ENCODE measurements around the gene SHH. TPM values are rescaled to one million over a fixed set of nuclear protein-coding genes. Genes with fewer than 3 reads are reported as not detected.
"Not testable (repeated sequence)": the region's sequence is repeated elsewhere in the genome, so short reads cannot be mapped to it uniquely, and the experiment has no call there.

SHH gene
- total RNA-seq, 6 donors from 2014 or later: 6.1 to 9.6 (median 6.2) TPM

GRCh38 chr7:155818820-155819168, 6.5 kb upstream of the SHH start:
- no peak overlapping the region for H3K27ac ChIP-seq
- H3K4me3 ChIP-seq: no peak overlapping the region
- DNase-seq: no peak
- peaks cover 0 to 4% (median 0%) of the 10 kb centered on the region in 4 donors for H3K4me1 ChIP-seq
- H3K27me3 ChIP-seq: peaks cover 0 to 9% (median 2%) of the 10 kb centered on the region in 4 donors
- no peak for ATAC-seq (ENCODE audit: low FRiP score in 2 of 2)
- peaks cover 0 to 6% (median 2%) of the 10 kb centered on the region in 4 donors for H3K9me3 ChIP-seq
- 78 to 80% methylated on average over 5 to 6 of the region's 6 CpGs for WGBS, 2 donors
- TF ChIP-seq CTCF (IDR thresholded peaks at IDR 0.05): no peak
- no peak for TF ChIP-seq EP300 (IDR thresholded peaks at IDR 0.05)
- no peak for TF ChIP-seq POLR2AphosphoS5 (IDR thresholded peaks at IDR 0.05)
- no peak for TF ChIP-seq POLR2A (IDR thresholded peaks at IDR 0.05)
- H3K36me3 ChIP-seq: no peaks in the 10 kb centered on the region

- H3K4me3 ChIP-seq: no peak overlapping the region
- no peak overlapping the region for H3K27ac ChIP-seq
- ATAC-seq (ENCODE audit: low FRiP score in 2 of 2) (no peak), DNase-seq (peak in 1 of 2 donors; percentile 67)
- peaks cover 0 to 4% (median 0%) of the 10 kb centered on the region in 4 donors for H3K4me1 ChIP-seq
- peaks cover 0 to 9% (median 2%) of the 10 kb centered on the region in 4 donors for H3K27me3 ChIP-seq
- H3K9me3 ChIP-seq: peaks cover 0 to 6% (median 2%) of the 10 kb centered on the region in 4 donors
- 70 to 71% methylated on average over 9 to 21 of the region's 21 CpGs for WGBS, 2 donors
- H3K36me3 ChIP-seq: no peaks in the 10 kb centered on the region
- no peak for TF ChIP-seq POLR2A (IDR thresholded peaks at IDR 0.05)
- TF ChIP-seq POLR2AphosphoS5 (IDR thresholded peaks at IDR 0.05): no peak
- no peak for TF ChIP-seq EP300 (IDR thresholded peaks at IDR 0.05)
- TF ChIP-seq CTCF (IDR thresholded peaks at IDR 0.05): no peak
Observed at GRCh38 chr7:155818154-155818819, 6.0 kb upstream of the SHH start.

GRCh38 chr7:155817515-155817914, 5.3 kb upstream of the SHH start:
- H3K27me3 ChIP-seq; H3K4me1 ChIP-seq; H3K36me3 ChIP-seq; H3K9me3 ChIP-seq; DNase-seq; H3K4me3 ChIP-seq; H3K27ac ChIP-seq; ATAC-seq (ENCODE audit: low FRiP score in 2 of 2): not testable (repeated sequence)
- WGBS, 2 donors: 50% methylated on average over 2 of the region's 4 CpGs; no CpG with 5 or more reads in 1 of the 2 donors

GRCh38 chr7:155816996-155817395, 4.7 kb upstream of the SHH start:
- ATAC-seq (ENCODE audit: low FRiP score in 2 of 2) (no peak), DNase-seq (peak in 1 of 2 donors; percentile 74)
- Histone ChIP-seq H3K36me3 (no peaks in the 10 kb centered on the region), H3K9me3 (peaks cover 0 to 6% (median 2%) of the 10 kb centered on the region in 4 donors), H3K27me3 (peaks cover 0 to 9% (median 2%) of the 10 kb centered on the region in 4 donors), H3K4me3 (no peak overlapping the region), H3K4me1 (peaks cover 0 to 9% (median 4%) of the 10 kb centered on the region in 4 donors), H3K27ac (no peak overlapping the region)
- WGBS, 2 donors: 90 to 92% methylated on average over 7 to 16 of the region's 16 CpGs
- TF ChIP-seq EP300 (IDR thresholded peaks at IDR 0.05) (no peak), POLR2A (IDR thresholded peaks at IDR 0.05) (no peak), POLR2AphosphoS5 (IDR thresholded peaks at IDR 0.05) (no peak), CTCF (IDR thresholded peaks at IDR 0.05) (no peak)

GRCh38 chr7:155816192-155816508, 3.9 kb upstream of the SHH start:
- ATAC-seq (ENCODE audit: low FRiP score in 2 of 2): no peak
- Histone ChIP-seq H3K27ac (no peak overlapping the region), H3K9me3 (peaks cover 0 to 6% (median 2%) of the 10 kb centered on the region in 4 donors), H3K27me3 (peaks cover 0 to 11% (median 4%) of the 10 kb centered on the region in 4 donors), H3K4me3 (no peak overlapping the region), H3K36me3 (no peaks in the 10 kb centered on the region), H3K4me1 (peaks cover 0 to 18% (median 10%) of the 10 kb centered on the region in 4 donors)
- no peak for TF ChIP-seq POLR2A (IDR thresholded peaks at IDR 0.05)
- TF ChIP-seq CTCF (IDR thresholded peaks at IDR 0.05): no peak
- DNase-seq: peak in 1 of 2 donors; percentile 77
- 83 to 89% methylated on average over 1 to 12 of the region's 12 CpGs for WGBS, 2 donors

Measured in upper lobe of left lung (tissue), 6 donors.